AG04450 (cell line): ENCODE data around the gene ITGA5. TPM values are rescaled to one million over a fixed set of nuclear protein-coding genes. Genes with fewer than 3 reads are reported as not detected.
A peak's percentile ranks its signal among the peaks of the same experiment; 100 is the strongest.

Source experiments
- CTCF ChIA-PET: fragments of 300-600, 350-600 bp; formaldehyde crosslinking; extraction: SDS; loops from one replicate; lab custom pipeline; 2022; ENCODE audit warnings: antibody characterized with exemption, inconsistent platforms; lab: Charles Lee
- POLR2A ChIA-PET: fragments of 350-600 bp; formaldehyde crosslinking; extraction: SDS; loops from one replicate; lab custom pipeline; 2021; ENCODE audit warnings: antibody characterized with exemption, inconsistent platforms; lab: Yijun Ruan, JAX
- DNase-seq: peaks from one replicate; pipeline ENCODE4 v3.0.0-alpha.2; 2011; ENCODE audit warnings: low read depth, low spot score
- H3K27ac ChIP-seq: one replicate; pipeline ENCODE4 v1.5.1; 2012; ENCODE audit warnings: low read depth, low read length, control low read depth
- H3K27me3 ChIP-seq: one replicate; pipeline ENCODE4 v1.6.0; 2012; ENCODE audit warnings: low read length; ENCODE audit not compliant: control insufficient read depth, insufficient read depth
- H3K4me3 ChIP-seq: 2 replicates; pipeline ENCODE4 v1.5.1; 2011; ENCODE audit warnings: mild to moderate bottlenecking, low read depth, low read length, control low read depth
- H3K9me3 ChIP-seq: 2 replicates; pipeline ENCODE4 v1.5.1; 2012; ENCODE audit warnings: low read length; ENCODE audit not compliant: control insufficient read depth, insufficient read depth
- CTCF ChIP-seq: IDR thresholded peaks from 2 replicates; pipeline ENCODE4 v1.5.1; 2011; ENCODE audit warnings: low read depth, low read length, control low read depth, inconsistent platforms
- polyA minus RNA-seq: library from RNA; depleted of rRNA, polyadenylated mRNA; stranded (reverse); fragments of >200 nt; gene quantifications from 2 replicates; pipeline ENCODE4 v1.2.3, GENCODE V29; 2011; rRNA and poly(A)+ RNA removed
- polyA plus RNA-seq: library from polyadenylated mRNA; depleted of rRNA; stranded (reverse); fragments of >200 nt; gene quantifications from 2 replicates; pipeline ENCODE4 v1.2.3, GENCODE V29; 2011; rRNA removed

Gene ITGA5
- polyA plus RNA-seq (160 and 185 TPM in 2 replicates), polyA minus RNA-seq (241 and 280 TPM in 2 replicates)

GRCh38 chr12:54419088-54419887 is at the start of gene ITGA5:
TSS of gene ITGA5 (minus strand) at chr12:54419266. CDS start at chr12:54419198, 68 bp downstream.
- ChIA-PET CTCF (interaction anchor here (1.1 to 12.3 kb wide), 4 partner anchors 17 to 49 kb away, joined by 5 to 286 read pairs (median 16); no protein-coding TSS in a partner anchor), POLR2A (interaction anchor here (0.7 to 1.2 kb wide), 2 partner anchors 20 to 1054 kb away, joined by 4 to 7 read pairs; no protein-coding TSS in a partner anchor)
- DNase-seq, result no peak
- H3K4me3 ChIP-seq, result peak within 1 kb of the TSS; percentile 91
- H3K27me3 ChIP-seq, result no peaks in the 10 kb centered on the region
- H3K9me3 ChIP-seq, result no peaks in the 10 kb centered on the region; the same call in 1 of the 2 replicates
- H3K27ac ChIP-seq, result peak within 1 kb of the TSS; percentile 83
- no peak for TF ChIP-seq CTCF

DNA sequence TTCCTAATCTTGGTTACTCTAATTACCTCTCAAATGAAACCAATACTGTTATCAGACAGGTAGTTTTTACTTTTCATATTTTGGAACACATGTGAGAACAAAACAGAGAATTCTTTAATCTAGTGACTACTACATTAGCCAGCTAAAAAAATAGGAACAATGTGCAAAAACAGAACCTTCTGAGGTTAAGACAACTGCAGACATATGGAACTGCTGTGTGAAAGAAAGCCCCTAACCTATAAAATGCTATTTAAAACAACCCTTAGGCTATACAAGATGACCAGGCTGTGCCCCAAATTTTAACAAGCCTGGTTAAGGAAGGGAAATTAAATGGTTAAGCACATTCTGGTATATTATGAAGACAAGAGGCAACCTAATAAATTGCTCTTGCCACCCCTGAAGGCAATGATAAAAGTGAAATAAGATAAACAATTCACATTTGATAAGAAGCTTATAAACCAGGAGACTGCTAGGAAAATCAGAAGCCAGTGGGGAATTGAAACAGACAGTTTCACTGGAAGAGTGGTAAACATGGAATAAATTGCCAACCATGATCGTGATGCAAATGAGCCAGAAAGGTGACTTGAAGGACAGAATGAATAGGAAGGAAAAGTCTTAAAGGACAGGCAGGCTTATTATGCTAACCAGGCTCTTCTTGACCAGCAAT is 46.9 kb upstream of the ITGA5 start:
- no peaks in the 10 kb centered on the region for H3K9me3 ChIP-seq
- no peak overlapping the region for H3K27ac ChIP-seq
- H3K4me3 ChIP-seq, result no peak overlapping the region
- no peak for DNase-seq
- TF ChIP-seq CTCF, result no peak
- POLR2A ChIA-PET, result no interaction called here
- CTCF ChIA-PET, result interaction anchor here (0.7 to 1.2 kb wide), 4 partner anchors 27 to 138 kb away, joined by 3 to 13 read pairs (median 4); no protein-coding TSS in a partner anchor
- peaks cover 38% of the 10 kb centered on the region for H3K27me3 ChIP-seq

DNA sequence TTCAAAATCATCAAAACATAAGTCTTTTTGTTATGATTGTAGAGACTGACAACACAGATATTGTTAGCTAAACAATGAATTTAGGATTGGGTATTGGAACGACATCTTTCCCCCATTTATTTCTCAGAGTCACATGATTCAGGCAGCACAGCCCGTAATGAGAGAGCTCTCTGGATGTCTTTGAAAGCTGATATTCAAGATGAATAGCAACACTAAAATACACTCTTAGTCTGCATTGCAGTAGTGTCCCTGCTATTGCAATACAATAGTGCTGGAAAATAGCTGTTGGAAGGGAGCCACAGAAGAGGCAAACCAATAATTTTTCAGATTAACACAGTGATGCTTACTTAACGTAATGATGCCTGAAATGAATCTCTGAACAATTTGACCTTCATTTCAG is 44.4 kb upstream of the ITGA5 start:
- H3K9me3 ChIP-seq, result no peaks in the 10 kb centered on the region
- no peak overlapping the region for H3K4me3 ChIP-seq
- CTCF ChIA-PET, result interaction anchor here (1.1 to 2.6 kb wide), 3 partner anchors 23 to 84 kb away, joined by 4 to 10 read pairs (median 5); no protein-coding TSS in a partner anchor
- TF ChIP-seq CTCF, result no peak
- POLR2A ChIA-PET, result no interaction called here
- H3K27me3 ChIP-seq, result peaks cover 42% of the 10 kb centered on the region
- H3K27ac ChIP-seq, result no peak overlapping the region
- no peak for DNase-seq

DNA sequence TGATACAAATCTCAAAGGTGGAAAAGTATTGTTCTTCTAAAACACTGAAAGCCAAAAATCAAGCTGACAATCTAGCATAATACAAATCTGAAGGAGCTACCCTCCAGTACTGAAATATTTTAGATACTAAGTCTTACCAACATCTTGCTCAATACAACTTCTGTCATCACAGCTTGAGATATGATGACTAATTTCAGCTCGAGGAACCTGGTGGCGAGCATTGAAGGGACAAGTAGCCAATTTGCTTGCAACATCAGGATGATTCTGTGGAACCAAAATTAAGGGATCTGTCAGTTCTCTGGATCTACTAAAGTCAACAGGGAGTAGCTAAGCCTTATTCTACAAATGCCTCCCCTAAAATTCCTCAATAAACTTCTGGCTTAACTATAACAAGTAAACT is 44.0 kb upstream of the ITGA5 start:
- Histone ChIP-seq H3K9me3 (no peaks in the 10 kb centered on the region), H3K4me3 (no peak overlapping the region), H3K27me3 (peaks cover 44% of the 10 kb centered on the region), H3K27ac (no peak overlapping the region)
- DNase-seq, result no peak
- TF ChIP-seq CTCF, result no peak
- ChIA-PET CTCF (interaction anchor here (1.1 to 2.6 kb wide), 3 partner anchors 23 to 84 kb away, joined by 4 to 10 read pairs (median 5); no protein-coding TSS in a partner anchor), POLR2A (no interaction called here)
